Gastroesophageal sphincter (tissue), 3 donors: ENCODE results near the gene GPN3.
"Not testable (repeated sequence)": the region's sequence is repeated elsewhere in the genome, so short reads cannot be mapped to it uniquely, and the experiment has no call there.

Source experiments
- CTCF ChIP-seq, 4 experiments: fragments of 200-600 bp in 2 of 4; fragments of 450-650 bp in 2 of 4; sonication (generic) in 1 of 4; IDR thresholded peaks; one replicate each; pipeline ENCODE4 v1.5.1; 2017 to 2019; ENCODE audit warnings: antibody characterized with exemption in 4 of 4, mild to moderate bottlenecking in 2 of 4, moderate library complexity in 2 of 4
- EP300 ChIP-seq: sonication (generic); formaldehyde crosslinking; IDR thresholded peaks from one replicate; pipeline ENCODE4 v1.6.1; 2017; ENCODE audit warnings: antibody characterized with exemption, mild to moderate bottlenecking
- POLR2A ChIP-seq, 2 donors: fragments of 450-650 bp; IDR thresholded peaks; one replicate each; pipeline ENCODE4 v1.6.1; 2017; ENCODE audit warnings: antibody characterized with exemption in 2 of 2, mild to moderate bottlenecking in 2 of 2, moderate library complexity in 1 of 2
- POLR2AphosphoS5 ChIP-seq: sonication (generic); formaldehyde crosslinking; IDR thresholded peaks from one replicate; pipeline ENCODE4 v1.6.1; 2017; ENCODE audit warnings: antibody characterized with exemption

DNA sequence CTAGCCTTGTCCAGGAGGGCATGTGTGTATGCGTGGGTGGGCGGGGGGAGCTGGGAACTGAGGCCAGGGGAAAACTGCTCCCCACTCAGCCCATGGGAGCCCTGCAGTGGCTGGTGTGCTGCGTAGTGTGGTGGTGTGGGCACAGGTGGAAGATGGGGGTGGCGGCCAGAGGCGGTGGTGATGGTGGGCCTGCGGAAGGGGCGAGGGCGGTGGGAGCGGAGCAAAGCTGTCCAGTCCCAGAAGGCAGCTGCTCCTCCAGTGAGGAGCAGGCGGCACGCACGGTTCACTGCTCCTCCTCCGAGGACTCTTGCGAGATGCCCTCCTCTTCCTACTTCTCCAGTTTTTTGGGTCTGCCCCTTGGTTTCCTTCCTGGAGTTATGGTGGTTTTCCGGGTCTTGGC, 38.4 kb downstream of the GPN3 start:
- not testable (repeated sequence) for TF ChIP-seq CTCF (IDR thresholded peaks at IDR 0.05); EP300; POLR2A (IDR thresholded peaks at IDR 0.05); POLR2AphosphoS5
